OCI-M1 (cell line): ENCODE measurements around the gene GLOD4.
"Not testable (repeated sequence)": the region's sequence is repeated elsewhere in the genome, so short reads cannot be mapped to it uniquely, and the experiment has no call there.

Experiments used
- DNase-seq: peaks from one replicate; lab custom pipeline; 2025; lab: John Stamatoyannopoulos, UW

GLOD4 gene

GRCh38 chr17:802901-803881, 21.1 kb upstream of the GLOD4 start:
- no peak for DNase-seq

- DNase-seq = no peak
These were observed 20.4 kb upstream of the GLOD4 start for GRCh38 chr17:802481-802880.

DNA sequence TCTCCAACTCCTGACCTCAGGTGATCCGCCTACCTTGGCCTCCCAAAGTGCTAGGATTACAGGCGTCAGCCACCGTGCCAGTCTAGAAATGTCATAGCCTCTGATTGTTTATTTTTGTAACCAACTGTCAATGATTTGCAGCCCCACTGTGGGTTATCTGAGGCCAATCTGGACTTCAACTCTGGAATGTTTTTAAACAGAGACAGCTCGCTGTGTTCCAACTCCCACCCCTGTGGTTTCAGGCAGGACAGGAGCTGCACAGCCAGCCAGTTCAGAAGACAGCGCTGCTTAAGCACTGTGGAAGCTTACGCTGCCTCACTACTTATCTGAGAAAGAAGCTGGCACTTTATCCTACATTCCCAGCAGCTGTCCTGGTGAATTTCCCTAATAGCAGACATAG, 19.6 kb upstream of the GLOD4 start:
- no peak for DNase-seq

DNA sequence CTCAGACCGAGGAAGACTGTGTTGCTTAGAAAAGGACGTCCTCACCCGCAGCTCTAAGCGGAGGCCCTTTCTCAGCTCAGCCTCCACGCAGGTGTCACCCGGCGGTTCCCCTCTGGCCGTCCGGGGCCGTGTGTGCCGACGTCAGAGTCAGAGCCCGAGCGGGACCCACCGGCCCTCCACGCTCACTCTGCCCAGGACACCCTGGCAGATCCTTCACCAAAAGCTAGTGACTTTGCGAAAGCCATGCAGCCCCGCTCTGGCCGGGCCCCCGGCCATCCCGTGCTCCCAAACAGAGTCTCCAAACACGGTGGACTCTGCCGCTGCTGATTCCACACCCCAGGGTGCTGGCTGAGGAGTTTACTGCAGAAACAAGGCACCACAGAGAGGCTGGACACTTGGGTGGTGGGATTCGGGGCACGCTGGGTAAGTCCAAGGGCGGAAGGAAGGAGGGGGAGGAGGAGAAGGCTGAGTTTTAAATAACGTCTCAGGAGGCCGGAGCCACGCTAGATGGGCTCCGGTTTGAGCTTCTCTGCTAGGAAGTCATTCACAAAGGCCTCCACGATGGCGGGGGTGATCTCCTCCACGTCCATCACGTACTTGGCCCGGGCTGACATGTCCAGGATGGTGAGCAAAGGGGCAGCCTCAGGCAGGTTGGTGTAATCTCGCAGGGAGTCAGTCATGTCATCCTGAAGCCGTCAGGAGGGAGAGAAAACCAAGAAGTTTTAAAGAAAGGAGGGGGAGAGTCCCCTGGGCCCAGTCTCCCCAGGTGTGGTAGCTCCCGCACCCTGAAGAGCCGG, 18.6 kb upstream of the GLOD4 start:
- DNase-seq = no peak

GRCh38 chr17:799261-799660, 17.2 kb upstream of the GLOD4 start:
- no peak for DNase-seq

DNA sequence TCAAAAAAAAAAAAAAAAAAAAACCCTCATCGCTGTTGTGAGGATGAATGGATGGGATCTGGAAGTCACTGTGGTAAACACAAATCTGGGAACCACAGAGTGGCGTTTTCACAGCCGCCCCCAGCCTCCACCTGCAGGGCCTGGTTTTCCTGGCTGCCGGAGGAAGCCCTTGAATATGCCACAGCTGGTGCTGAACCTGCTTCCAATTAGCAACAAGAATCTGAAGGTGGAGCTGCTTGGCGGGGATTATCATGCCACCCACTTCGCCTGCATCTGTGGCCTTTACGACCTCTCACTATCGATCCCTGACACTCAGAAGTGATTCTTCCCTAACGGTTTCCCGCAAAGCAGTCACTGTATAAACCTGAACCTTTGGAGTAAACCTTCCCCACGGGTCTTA, 16.2 kb upstream of the GLOD4 start:
- no peak for DNase-seq

DNA sequence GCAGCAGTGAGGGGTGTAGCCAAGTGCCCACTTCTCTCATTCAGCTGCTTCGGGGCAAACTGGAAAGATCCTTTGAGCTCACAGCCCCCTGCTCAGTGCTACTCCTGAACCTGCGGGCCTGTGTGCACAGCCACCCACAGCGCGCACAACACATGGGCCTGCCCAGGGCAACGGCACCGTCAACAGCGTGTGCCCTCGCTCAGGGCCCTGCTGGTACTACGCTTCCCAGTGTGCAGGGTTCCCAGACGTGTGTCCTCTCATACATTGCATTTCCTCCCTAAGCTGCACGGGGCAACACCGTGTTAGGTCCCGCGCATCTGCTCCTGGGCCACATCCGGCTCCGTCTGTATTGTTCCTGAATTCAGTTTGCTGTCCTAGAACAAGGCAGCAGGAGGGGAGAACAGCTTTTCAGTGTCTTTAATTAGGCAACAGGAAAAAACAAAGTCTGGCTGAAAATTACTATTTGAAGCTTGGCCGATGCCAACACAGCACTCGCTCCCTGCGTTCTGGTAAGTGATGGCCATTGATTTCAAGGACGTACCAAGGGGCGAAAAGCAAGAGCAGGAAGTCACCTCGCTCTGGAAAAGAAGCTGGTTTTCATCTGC, 15.3 kb upstream of the GLOD4 start:
- DNase-seq = no peak

DNA sequence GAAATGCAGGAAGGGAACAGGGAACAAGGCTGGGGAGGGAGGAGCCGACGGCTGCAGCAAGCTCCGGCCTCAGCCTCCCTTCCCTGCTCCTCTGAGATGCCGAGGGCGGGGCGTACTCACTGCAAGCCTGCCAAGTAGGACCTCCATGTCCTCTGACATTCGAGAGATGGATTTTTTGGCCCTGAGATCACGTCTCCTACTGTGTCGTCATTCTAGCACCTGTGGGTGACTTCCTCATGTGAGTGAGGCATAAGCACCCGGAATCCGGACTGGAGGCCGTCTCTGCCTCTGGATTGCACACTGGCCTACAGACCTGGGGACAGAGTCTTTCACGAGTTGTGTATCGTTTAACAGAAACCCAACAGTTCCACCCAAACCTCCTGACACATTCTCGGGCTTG, 14.5 kb upstream of the GLOD4 start:
- DNase-seq = no peak

DNA sequence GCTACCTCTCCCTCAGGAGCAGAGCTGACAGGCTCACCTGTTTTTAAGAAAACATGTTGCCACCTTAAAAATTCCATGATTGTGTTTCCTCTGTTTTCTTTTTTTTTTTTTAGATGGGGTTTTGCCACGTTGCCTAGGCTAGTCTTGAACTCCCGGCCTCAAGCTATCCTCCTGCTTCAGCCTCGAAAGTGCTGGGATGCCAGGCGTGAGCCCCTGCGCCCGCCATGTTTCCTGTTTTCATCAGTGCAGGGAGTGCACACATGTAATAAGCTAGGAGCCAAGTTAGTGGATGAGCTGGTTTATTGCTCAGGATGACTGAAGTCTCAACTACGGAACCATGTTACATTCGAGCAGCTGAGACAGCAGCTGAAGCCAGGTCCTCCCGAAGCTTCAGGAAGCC, 13.6 kb upstream of the GLOD4 start:
- DNase-seq = no peak

DNA sequence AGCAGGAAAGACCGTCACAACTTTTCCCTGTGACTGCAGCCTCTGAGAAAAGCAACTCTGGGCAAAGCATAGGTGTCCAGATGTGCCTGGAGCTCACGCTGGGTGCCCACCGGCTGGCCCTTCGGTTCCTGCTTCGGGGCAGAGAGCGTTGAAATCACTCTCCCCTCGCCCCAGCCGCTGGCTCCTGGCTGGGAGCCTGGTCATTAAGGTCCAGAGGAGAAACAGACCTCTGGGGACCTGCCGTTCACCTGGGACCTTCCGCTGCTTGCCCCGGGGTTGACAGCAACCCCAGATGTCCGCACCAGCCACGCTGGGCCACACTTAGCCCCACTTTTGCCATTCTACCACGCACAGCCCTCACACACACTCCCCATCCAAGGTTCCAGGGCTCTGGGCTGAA, 13.2 kb upstream of the GLOD4 start:
- no peak for DNase-seq

- peak; percentile 66 for DNase-seq
These were observed 12.8 kb upstream of the GLOD4 start for GRCh38 chr17:794876-795275.

DNA sequence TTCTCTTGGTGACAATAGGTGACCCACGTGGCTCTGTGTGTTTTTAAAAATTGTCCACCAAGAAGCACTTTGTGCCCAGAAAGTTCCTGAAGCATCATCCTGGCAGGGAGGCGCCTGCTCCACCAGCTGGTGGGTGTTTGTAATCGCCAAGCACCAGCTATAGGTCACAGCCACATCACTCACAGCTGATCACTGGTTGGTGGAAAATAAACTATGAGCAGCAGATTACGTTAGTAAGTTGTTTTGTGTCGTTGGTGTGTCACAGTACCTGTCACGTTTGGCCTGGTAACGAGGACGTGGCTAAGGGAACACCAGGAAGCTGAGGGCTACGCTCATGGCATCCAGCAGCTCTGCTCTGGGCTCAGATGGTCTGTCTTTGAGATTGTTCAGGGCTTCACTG, 10.2 kb upstream of the GLOD4 start:
- DNase-seq = no peak

GRCh38 chr17:791829-792228, 9.7 kb upstream of the GLOD4 start:
- no peak for DNase-seq

- not testable (repeated sequence) for DNase-seq
These were observed 8.8 kb upstream of the GLOD4 start for GRCh38 chr17:790874-791247.

- not testable (repeated sequence) for DNase-seq
These were observed 8.1 kb upstream of the GLOD4 start for GRCh38 chr17:789931-790873.

DNA sequence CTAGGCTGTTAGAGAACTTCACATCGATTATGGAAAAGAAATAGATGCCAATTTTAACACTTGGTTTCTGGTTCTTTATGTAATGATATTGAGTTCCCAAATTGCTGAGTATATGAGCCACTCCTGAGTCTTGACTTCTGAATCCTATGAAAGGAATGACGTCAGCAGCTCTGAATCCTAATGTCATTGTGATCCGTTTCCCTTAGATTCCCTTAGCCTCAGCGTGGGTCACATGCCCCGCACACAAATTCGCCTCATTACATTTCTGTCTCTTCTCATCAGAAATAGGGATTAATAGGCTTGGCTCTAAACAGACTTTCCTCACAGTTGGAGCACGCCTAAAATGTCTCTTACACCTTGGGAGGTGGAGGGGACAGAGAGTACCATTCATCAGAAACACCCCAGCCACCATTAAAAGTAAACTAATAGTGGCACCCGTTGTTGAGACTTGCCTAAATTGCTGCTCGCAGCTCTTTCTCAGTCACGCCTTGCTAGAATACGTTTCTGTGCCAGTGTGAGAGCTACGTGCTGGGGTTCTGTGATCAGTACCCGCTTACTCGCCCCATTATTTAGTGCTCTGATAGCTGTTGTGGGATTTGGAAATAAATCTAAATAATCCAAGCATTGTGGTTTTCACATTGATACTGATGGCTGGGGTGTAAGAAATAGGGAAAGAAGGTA, 7.2 kb upstream of the GLOD4 start:
- no peak for DNase-seq

- no peak for DNase-seq
These were observed 6.5 kb upstream of the GLOD4 start for GRCh38 chr17:788551-788950.

DNA sequence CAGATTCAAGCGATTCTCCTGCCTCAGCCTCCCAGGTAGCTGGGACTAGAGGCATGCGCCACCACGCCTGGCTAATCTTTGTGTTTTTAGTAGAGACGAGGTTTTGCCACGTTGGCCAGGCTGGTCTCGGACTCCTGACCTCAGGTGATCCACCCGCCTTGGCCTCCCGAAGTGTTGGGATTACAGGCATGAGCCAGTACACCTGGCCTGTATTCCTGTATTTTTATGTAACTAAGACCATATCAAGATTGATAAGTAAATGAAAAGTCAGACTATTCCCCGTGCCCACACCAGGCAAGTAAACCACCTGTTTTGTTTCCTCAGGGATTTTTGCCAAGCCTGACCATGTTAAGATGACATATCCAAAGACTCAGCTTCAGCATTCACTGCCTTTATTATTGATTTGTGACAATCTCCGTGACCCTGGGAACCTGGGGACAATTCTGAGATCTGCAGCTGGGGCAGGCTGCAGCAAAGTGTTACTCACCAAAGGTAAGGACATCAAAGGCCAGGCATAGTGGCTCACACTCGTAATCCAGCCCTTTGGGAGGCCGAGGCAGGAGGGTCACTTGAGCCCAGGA, 5.7 kb upstream of the GLOD4 start:
- no peak for DNase-seq

DNA sequence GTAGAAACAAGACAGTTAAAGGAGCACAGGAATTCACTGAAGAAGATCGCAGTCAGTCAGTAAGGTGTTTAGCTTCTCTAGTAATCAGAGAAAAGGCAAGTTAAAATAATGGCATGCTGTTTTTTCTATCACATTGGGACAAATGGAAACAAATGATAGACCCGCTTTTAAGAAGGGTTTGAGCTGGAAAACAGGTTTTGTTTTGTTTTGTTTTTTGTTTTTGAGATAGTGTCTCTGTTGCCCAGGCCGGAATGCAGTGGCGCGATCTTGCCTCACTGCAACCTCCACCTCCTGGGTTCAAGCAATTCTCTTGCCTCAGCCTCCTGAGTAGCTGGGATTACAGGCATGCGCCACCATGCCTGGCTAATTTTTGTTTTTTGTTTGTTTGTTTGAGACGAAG, 3.8 kb upstream of the GLOD4 start:
- DNase-seq = not testable (repeated sequence)

DNA sequence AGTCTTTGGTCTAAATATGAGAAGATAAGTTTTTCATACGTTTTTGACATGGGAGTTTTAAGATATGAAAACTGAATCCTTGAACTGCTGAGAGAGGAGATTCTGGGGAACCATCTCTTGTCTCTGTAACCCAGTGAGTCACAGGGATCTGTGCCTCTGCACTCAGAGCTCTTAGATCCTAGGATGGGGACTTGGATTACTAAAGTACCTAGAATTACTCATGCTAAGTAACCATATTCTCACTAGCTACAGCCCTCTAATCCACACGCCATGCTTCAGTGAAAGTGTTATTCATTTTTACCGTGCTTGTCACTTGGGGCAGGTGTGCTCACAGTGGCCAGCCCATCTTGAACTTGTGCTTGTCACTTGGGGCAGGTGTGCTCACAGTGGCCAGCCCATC, 2.1 kb upstream of the GLOD4 start:
- no peak for DNase-seq

DNA sequence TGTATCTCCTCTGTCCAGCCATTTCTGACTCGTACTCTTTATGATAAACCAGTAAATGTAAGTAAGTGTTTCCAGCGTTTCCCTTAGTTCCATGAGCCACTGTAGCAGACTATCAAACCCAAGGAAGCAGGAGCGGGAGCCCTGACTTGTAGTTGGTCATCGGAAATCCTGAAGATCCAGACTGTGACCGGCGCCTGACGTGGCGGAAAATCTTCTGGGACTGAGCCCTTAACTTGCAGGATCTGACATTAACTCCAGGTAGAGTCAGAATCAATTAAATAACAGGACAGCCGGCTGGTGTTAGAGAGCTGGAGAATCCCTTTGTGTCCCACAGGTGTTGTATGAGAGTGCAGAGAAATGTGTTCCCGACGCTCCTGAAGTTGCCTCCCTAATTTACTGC, 4.0 kb downstream of the GLOD4 start:
- DNase-seq = no peak
